SK-N-MC (cell line): ENCODE results near the gene EXD3.

Source experiments
- DNase-seq: peaks from one replicate; pipeline ENCODE4 v3.0.0-alpha.2; 2011; ENCODE audit warnings: low read depth, low spot score
- H3K27ac ChIP-seq: fragments of 200-600 bp; sonication (generic); 2 replicates; pipeline ENCODE4 v1.5.1; 2016; ENCODE audit warnings: mixed run types
- H3K36me3 ChIP-seq: fragments of 200-600 bp; sonication (generic); 2 replicates; pipeline ENCODE4 v1.6.1; 2017; ENCODE audit warnings: antibody characterized with exemption, low read length, mixed read lengths; ENCODE audit not compliant: insufficient read depth
- H3K4me3 ChIP-seq: fragments of 200-600 bp; sonication (generic); 2 replicates; pipeline ENCODE4 v1.5.1; 2016
- H3K9ac ChIP-seq: fragments of 200-600 bp; sonication (generic); 2 replicates; pipeline ENCODE4 v1.8.0; 2017; ENCODE audit warnings: mixed run types, mixed read lengths; ENCODE audit not compliant: insufficient read length
- H3K9me3 ChIP-seq: fragments of 200-600 bp; sonication (generic); 2 replicates; pipeline ENCODE4 v1.6.1; 2017; ENCODE audit warnings: low read depth, mild to moderate bottlenecking, antibody characterized with exemption, low read length, moderate library complexity, mixed read lengths
- EZH2 ChIP-seq: fragments of 200-600 bp; sonication (generic); IDR thresholded peaks from one replicate; pipeline ENCODE4 v1.6.1; 2017; ENCODE audit warnings: antibody characterized with exemption
- FOXP2 ChIP-seq: optimal IDR thresholded peaks from 2 replicates; pipeline ENCODE3; 2011; ENCODE audit warnings: mild to moderate bottlenecking, moderate library complexity; ENCODE audit not compliant: insufficient read depth; ENCODE audit errors: extremely low read length, control extremely low read depth
- POLR2AphosphoS5 ChIP-seq: IDR thresholded peaks from 2 replicates; pipeline ENCODE4 v1.6.1; 2012; ENCODE audit warnings: mild to moderate bottlenecking, low read depth, low read length, borderline replicate concordance

EXD3 gene

GRCh38 chr9:137311986-137312851 lies 110.7 kb downstream of the EXD3 start:
- no peak for DNase-seq
- H3K36me3 ChIP-seq: no peaks in the 10 kb centered on the region
- H3K27ac ChIP-seq: no peak overlapping the region

GRCh38 chr9:137311171-137311985 lies 111.6 kb downstream of the EXD3 start:
- no peak for DNase-seq

More at GRCh38 chr9:137311986-137312851, 110.7 kb downstream of the EXD3 start:
- no peak for TF ChIP-seq FOXP2
- no peak for TF ChIP-seq POLR2AphosphoS5
- TF ChIP-seq EZH2: no peak
- Histone ChIP-seq H3K9ac (no peak overlapping the region), H3K4me3 (no peak overlapping the region), H3K9me3 (no peaks in the 10 kb centered on the region)

GRCh38 chr9:137310189-137311052 lies 112.5 kb downstream of the EXD3 start:
- no peak for DNase-seq

More at GRCh38 chr9:137311171-137311985, 111.6 kb downstream of the EXD3 start:
- Histone ChIP-seq H3K9me3 (no peaks in the 10 kb centered on the region), H3K4me3 (no peak overlapping the region), H3K9ac (no peak overlapping the region), H3K27ac (no peak overlapping the region), H3K36me3 (no peaks in the 10 kb centered on the region)
- TF ChIP-seq FOXP2: no peak
- TF ChIP-seq POLR2AphosphoS5: no peak
- no peak for TF ChIP-seq EZH2

GRCh38 chr9:137309368-137310188 lies 113.4 kb downstream of the EXD3 start:
- no peaks in the 10 kb centered on the region for H3K9me3 ChIP-seq
- no peak overlapping the region for H3K9ac ChIP-seq
- H3K27ac ChIP-seq: no peak overlapping the region
- no peak for DNase-seq
- TF ChIP-seq POLR2AphosphoS5 (no peak), FOXP2 (no peak), EZH2 (no peak)
- H3K4me3 ChIP-seq: no peak overlapping the region
- no peaks in the 10 kb centered on the region for H3K36me3 ChIP-seq

More at GRCh38 chr9:137310189-137311052, 112.5 kb downstream of the EXD3 start:
- no peak overlapping the region for H3K9ac ChIP-seq
- TF ChIP-seq POLR2AphosphoS5 (no peak), FOXP2 (no peak), EZH2 (no peak)
- H3K36me3 ChIP-seq: no peaks in the 10 kb centered on the region
- H3K4me3 ChIP-seq: no peak overlapping the region
- H3K27ac ChIP-seq: no peak overlapping the region
- no peaks in the 10 kb centered on the region for H3K9me3 ChIP-seq

- H3K4me3 ChIP-seq: no peak overlapping the region
- no peak overlapping the region for H3K9ac ChIP-seq
- DNase-seq: no peak
- TF ChIP-seq EZH2 (no peak), FOXP2 (no peak), POLR2AphosphoS5 (no peak)
- no peaks in the 10 kb centered on the region for H3K36me3 ChIP-seq
- H3K27ac ChIP-seq: no peak overlapping the region
- no peaks in the 10 kb centered on the region for H3K9me3 ChIP-seq
These were observed 114.8 kb downstream of the EXD3 start for GRCh38 chr9:137308057-137308619.

- H3K9ac ChIP-seq: no peak overlapping the region
- H3K27ac ChIP-seq: no peak overlapping the region
- H3K36me3 ChIP-seq: no peaks in the 10 kb centered on the region
- no peaks in the 10 kb centered on the region for H3K9me3 ChIP-seq
- no peak for DNase-seq
- no peak for TF ChIP-seq POLR2AphosphoS5
- no peak for TF ChIP-seq FOXP2
- TF ChIP-seq EZH2: no peak
- H3K4me3 ChIP-seq: no peak overlapping the region
These were observed 115.5 kb downstream of the EXD3 start for GRCh38 chr9:137307255-137308056.
